Ovary (tissue), 3 donors: ENCODE data around the gene S100A13.

Source experiments
- EP300 ChIP-seq: sonication (generic); formaldehyde crosslinking; IDR thresholded peaks from one replicate; pipeline ENCODE4 v1.6.1; 2017; ENCODE audit warnings: antibody characterized with exemption
- POLR2A ChIP-seq: fragments of 450-650 bp; IDR thresholded peaks from one replicate; pipeline ENCODE4 v1.6.1; 2017; ENCODE audit warnings: antibody characterized with exemption, mild to moderate bottlenecking, moderate library complexity
- TF ChIP-seq, protein P1 (sequence below), 3 donors: fragments of 450-650 bp in 2 of 3; fragments of 200-600 bp in 1 of 3; IDR thresholded peaks; one replicate each; pipeline versions ENCODE4 v1.5.1 to v1.8.0; 2016 to 2022; ENCODE audit warnings: antibody characterized with exemption in 3 of 3, mild to moderate bottlenecking in 1 of 3
- donor health status: DM: no; HTN: no; CAD: no.

GRCh38 chr1:153667439-153667838 is 40.1 kb upstream of the S100A13 start:
- TF ChIP-seq EP300: no peak
- TF ChIP-seq, protein P1, sequence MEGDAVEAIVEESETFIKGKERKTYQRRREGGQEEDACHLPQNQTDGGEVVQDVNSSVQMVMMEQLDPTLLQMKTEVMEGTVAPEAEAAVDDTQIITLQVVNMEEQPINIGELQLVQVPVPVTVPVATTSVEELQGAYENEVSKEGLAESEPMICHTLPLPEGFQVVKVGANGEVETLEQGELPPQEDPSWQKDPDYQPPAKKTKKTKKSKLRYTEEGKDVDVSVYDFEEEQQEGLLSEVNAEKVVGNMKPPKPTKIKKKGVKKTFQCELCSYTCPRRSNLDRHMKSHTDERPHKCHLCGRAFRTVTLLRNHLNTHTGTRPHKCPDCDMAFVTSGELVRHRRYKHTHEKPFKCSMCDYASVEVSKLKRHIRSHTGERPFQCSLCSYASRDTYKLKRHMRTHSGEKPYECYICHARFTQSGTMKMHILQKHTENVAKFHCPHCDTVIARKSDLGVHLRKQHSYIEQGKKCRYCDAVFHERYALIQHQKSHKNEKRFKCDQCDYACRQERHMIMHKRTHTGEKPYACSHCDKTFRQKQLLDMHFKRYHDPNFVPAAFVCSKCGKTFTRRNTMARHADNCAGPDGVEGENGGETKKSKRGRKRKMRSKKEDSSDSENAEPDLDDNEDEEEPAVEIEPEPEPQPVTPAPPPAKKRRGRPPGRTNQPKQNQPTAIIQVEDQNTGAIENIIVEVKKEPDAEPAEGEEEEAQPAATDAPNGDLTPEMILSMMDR (IDR thresholded peaks at IDR 0.05): no peak
- TF ChIP-seq POLR2A: no peak
